Smooth muscle cell (in vitro differentiated cells): ENCODE measurements around the gene GLT1D1. TPM values are rescaled to one million over a fixed set of nuclear protein-coding genes. Genes with fewer than 3 reads are reported as not detected.

Experiments
- DNase-seq: peaks from one replicate; lab custom pipeline; 2025; ENCODE audit not compliant: unreplicated experiment; lab: John Stamatoyannopoulos, UW
- H2AFZ ChIP-seq: fragments of 200-600 bp; sonication (generic); 2 replicates; pipeline ENCODE4 v1.6.0; 2016; ENCODE audit warnings: antibody characterized with exemption, low read depth, mild to moderate bottlenecking
- H3F3A ChIP-seq: fragments of 200-600 bp; sonication (generic); 2 replicates; pipeline ENCODE4 v1.6.0; 2017; ENCODE audit warnings: antibody characterized with exemption, low read depth
- H3K27ac ChIP-seq: fragments of 200-600 bp; sonication (generic); 2 replicates; pipeline ENCODE4 v1.5.1; 2016; ENCODE audit warnings: low read depth, mild to moderate bottlenecking
- H3K27me3 ChIP-seq: fragments of 200-600 bp; sonication (generic); 2 replicates; pipeline ENCODE4 v1.6.1; 2016; ENCODE audit warnings: low read depth, mild to moderate bottlenecking
- H3K36me3 ChIP-seq: fragments of 200-600 bp; sonication (generic); 2 replicates; pipeline ENCODE4 v1.5.1; 2016; ENCODE audit warnings: low read depth
- H3K4me1 ChIP-seq: fragments of 200-600 bp; sonication (generic); 2 replicates; pipeline ENCODE4 v1.5.1; 2016; ENCODE audit warnings: low read depth
- H3K4me2 ChIP-seq: fragments of 200-600 bp; sonication (generic); 2 replicates; pipeline ENCODE4 v1.6.0; 2016; ENCODE audit warnings: mild to moderate bottlenecking
- H3K4me3 ChIP-seq: fragments of 200-600 bp; sonication (generic); 2 replicates; pipeline ENCODE4 v1.5.1; 2016; ENCODE audit warnings: mild to moderate bottlenecking
- H3K79me2 ChIP-seq: fragments of 200-600 bp; sonication (generic); 2 replicates; pipeline ENCODE4 v1.6.0; 2016; ENCODE audit warnings: low read depth, mild to moderate bottlenecking
- H3K9ac ChIP-seq: fragments of 200-600 bp; sonication (generic); 2 replicates; pipeline ENCODE4 v1.6.0; 2016; ENCODE audit warnings: low read depth
- H3K9me3 ChIP-seq: fragments of 200-600 bp; sonication (generic); replicated peaks from 2 replicates; pipeline ENCODE4 v1.5.1; 2016; ENCODE audit warnings: low read depth
- H4K20me1 ChIP-seq: fragments of 200-600 bp; sonication (generic); 2 replicates; pipeline ENCODE4 v1.6.0; 2016; ENCODE audit warnings: low read depth
- WGBS: methylation state at CpG from one replicate; pipeline ENCODE4 v1.1.7; 2016; ENCODE audit warnings: low lambda C conversion rate; 5-methylcytosine and 5-hydroxymethylcytosine counted together
- polyA plus RNA-seq: library from polyadenylated mRNA; unstranded; fragments of >200 nt; fragmentation: Nextera tagmentation; extraction: Ambion mirVana; gene quantifications from 2 replicates; pipeline ENCODE4 v1.2.1, GENCODE V29; 2016
- total RNA-seq: library from RNA; depleted of rRNA; stranded (reverse); fragments of >200 nt; gene quantifications from 2 replicates; pipeline ENCODE4 v1.2.3, GENCODE V29; 2014
- TF ChIP-seq, protein P1 (sequence below): fragments of 200-600 bp; sonication (generic); IDR thresholded peaks from 2 replicates; pipeline ENCODE4 v1.5.1; 2017; ENCODE audit warnings: borderline replicate concordance, mild to moderate bottlenecking, antibody characterized with exemption; ENCODE audit not compliant: insufficient read depth, poor library complexity, severe bottlenecking

GLT1D1 gene
- total and polyA plus RNA-seq, 2 experiments from 2014 or later: 0.07 to 0.18 TPM

DNA sequence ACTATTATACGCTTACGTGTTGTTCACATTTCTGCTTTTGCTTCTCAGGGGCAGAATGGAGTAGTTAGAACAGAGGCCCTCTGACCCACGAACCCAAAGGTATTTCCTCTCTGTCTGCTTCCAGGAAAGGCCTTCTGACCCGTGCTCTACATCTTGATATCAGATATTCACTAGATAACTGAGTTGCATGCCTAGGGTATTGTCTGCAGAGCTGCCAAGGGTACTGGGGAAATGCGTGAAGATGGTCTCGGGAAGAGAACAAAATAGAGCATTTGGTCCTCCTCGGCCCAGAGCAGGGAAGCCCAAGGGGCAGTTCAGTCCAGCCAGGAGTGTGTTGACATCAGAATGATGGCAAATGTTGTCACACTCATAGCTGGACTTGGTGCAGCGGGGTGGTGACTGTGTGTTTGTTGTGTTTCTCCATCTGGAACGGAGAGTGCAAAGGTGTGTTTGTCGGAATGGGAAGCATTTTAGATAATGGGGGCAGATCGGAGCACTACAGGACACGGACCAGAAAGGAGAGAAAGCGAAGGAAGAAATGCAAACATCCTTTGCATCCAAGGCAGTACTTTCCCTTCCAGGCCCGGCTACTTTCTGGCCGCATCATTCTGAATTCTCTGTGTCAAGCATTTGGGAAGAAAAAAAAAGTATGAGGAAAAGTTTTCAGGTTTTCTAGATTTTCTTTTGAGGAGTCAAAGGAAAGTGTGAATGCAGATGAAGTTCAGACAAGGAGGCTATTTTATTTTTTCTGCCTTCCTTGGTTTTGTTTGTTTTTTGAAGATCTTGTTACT, 8.1 kb downstream of the GLT1D1 start:
- H3K36me3 ChIP-seq: no peaks in the 10 kb centered on the region
- TF ChIP-seq, protein P1, sequence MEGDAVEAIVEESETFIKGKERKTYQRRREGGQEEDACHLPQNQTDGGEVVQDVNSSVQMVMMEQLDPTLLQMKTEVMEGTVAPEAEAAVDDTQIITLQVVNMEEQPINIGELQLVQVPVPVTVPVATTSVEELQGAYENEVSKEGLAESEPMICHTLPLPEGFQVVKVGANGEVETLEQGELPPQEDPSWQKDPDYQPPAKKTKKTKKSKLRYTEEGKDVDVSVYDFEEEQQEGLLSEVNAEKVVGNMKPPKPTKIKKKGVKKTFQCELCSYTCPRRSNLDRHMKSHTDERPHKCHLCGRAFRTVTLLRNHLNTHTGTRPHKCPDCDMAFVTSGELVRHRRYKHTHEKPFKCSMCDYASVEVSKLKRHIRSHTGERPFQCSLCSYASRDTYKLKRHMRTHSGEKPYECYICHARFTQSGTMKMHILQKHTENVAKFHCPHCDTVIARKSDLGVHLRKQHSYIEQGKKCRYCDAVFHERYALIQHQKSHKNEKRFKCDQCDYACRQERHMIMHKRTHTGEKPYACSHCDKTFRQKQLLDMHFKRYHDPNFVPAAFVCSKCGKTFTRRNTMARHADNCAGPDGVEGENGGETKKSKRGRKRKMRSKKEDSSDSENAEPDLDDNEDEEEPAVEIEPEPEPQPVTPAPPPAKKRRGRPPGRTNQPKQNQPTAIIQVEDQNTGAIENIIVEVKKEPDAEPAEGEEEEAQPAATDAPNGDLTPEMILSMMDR: no peak
- H3K4me2 ChIP-seq: no peak overlapping the region
- H3K4me1 ChIP-seq: no peaks in the 10 kb centered on the region
- H4K20me1 ChIP-seq: no peaks in the 10 kb centered on the region
- no peak overlapping the region for H3K4me3 ChIP-seq
- WGBS: 90% methylated on average over 15 of the region's 15 CpGs
- DNase-seq: no peak
- H2AFZ ChIP-seq: no peak overlapping the region
- H3K27me3 ChIP-seq: peaks cover under 1% of the 10 kb centered on the region
- H3F3A ChIP-seq: no peaks in the 10 kb centered on the region
- H3K9ac ChIP-seq: no peak overlapping the region
- no peak overlapping the region for H3K27ac ChIP-seq
- no peaks in the 10 kb centered on the region for H3K79me2 ChIP-seq
- no peaks in the 10 kb centered on the region for H3K9me3 ChIP-seq

DNA sequence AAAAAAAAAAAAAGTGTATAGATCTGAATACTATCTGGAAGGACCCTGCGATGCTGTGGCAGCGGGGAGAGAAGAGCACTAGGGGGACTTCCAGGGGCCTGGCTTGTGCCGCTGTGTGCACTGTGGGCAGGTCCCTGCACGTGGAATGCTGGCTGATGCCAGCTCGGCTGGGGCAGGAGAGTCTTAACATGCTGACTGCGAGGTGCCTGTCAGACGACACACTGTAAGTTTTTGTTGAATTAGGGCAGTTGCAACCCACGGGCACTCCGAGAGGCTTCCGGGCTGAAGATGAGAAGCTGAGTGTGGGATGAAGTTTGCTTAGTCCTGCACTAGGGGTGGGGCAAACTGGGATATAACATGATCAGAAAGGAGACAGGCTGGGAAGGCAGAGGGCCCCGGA, 10.7 kb downstream of the GLT1D1 start:
- no peaks in the 10 kb centered on the region for H3K79me2 ChIP-seq
- no peaks in the 10 kb centered on the region for H3F3A ChIP-seq
- 87% methylated on average over 11 of the region's 11 CpGs for WGBS
- H3K4me1 ChIP-seq: no peaks in the 10 kb centered on the region
- H3K4me3 ChIP-seq: no peak overlapping the region
- no peak for DNase-seq
- no peak overlapping the region for H2AFZ ChIP-seq
- H3K27me3 ChIP-seq: no peaks in the 10 kb centered on the region
- TF ChIP-seq, protein P1: no peak
- H3K9ac ChIP-seq: no peak overlapping the region
- H3K27ac ChIP-seq: no peak overlapping the region
- H3K4me2 ChIP-seq: no peak overlapping the region
- no peaks in the 10 kb centered on the region for H4K20me1 ChIP-seq
- H3K36me3 ChIP-seq: no peaks in the 10 kb centered on the region
- no peaks in the 10 kb centered on the region for H3K9me3 ChIP-seq

DNA sequence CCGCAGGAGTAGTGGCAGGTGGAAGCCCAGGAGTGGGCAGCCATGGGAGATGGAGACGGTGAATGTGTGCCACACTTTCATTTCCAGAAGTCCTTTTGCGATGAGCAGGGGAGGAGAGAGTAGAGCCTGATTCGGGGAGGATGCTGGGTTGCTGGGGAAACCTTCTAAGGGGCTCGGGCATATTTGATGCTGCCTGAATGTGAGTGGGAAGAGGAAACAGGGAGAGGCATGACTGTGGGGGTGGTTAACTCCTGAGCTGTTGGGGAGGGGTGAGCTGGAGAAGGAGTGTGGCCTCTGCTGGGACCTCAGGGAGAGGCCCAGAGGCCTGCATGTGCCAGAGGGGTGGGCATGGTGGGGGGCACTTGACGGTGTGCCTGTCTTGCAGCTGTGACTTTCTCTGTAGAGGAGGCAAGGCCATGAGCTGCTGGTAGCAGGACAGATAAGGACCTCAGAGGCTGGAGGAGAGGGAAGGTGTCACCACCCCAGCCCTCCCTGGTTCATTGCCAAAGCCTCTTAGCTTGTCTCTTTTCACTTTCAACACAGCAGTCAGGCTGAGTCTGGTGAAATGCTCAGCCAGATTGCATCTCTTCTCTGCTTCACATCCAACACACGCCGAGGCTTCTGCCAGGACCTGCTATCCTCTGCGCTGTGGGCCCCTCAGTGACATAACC, 11.4 kb downstream of the GLT1D1 start:
- Histone ChIP-seq H3K4me2 (no peak overlapping the region), H3K27ac (no peak overlapping the region), H3K4me1 (no peaks in the 10 kb centered on the region), H4K20me1 (no peaks in the 10 kb centered on the region), H3K79me2 (no peaks in the 10 kb centered on the region), H3K9me3 (no peaks in the 10 kb centered on the region), H3K4me3 (no peak overlapping the region), H3K36me3 (no peaks in the 10 kb centered on the region), H2AFZ (no peak overlapping the region), H3F3A (no peaks in the 10 kb centered on the region), H3K9ac (no peak overlapping the region), H3K27me3 (no peaks in the 10 kb centered on the region)
- TF ChIP-seq, protein P1: no peak
- WGBS: 89% methylated on average over 9 of the region's 9 CpGs
- no peak for DNase-seq
